Measurements from ENCODE around the gene INHA. TPM values are rescaled to one million over a fixed set of nuclear protein-coding genes. Genes with fewer than 3 reads are reported as not detected.

Gene INHA
- total RNA-seq, 4 donors from 2014 or later, result not detected

GRCh38 chr2:219540784-219541504 lies 31.2 kb upstream of the INHA start:
- intact Hi-C loops (cut with DNase I; ENCODE audit: low total_unique reads) (no loop called here), in situ Hi-C loops (cut with MboI; ENCODE audit: low pct_ligation_motif_present in 1 of 4, low pct_unique_long_range_greater_than_20kb in 1 of 4, low sequenced_read_pairs in 3 of 4) (no loop called here)
- Histone ChIP-seq H3K36me3 (peaks cover 0 to 4% (median 0%) of the 10 kb centered on the region in 4 donors), H3K4me1 (peaks cover 11 to 30% (median 22%) of the 10 kb centered on the region in 4 donors), H3K9me3 (no peaks in the 10 kb centered on the region), H3K27ac (no peak overlapping the region), H3K27me3 (no peaks in the 10 kb centered on the region), H3K4me3 (no peak overlapping the region)
- 89% methylated on average over 12 of the region's 12 CpGs; no CpG with 5 or more reads in 1 of the 2 donors for WGBS, 2 donors (ENCODE audit: low coverage in 1 of 2)
- TF ChIP-seq POLR2AphosphoS5 (IDR thresholded peaks at IDR 0.05) (no peak), POLR2A (IDR thresholded peaks at IDR 0.05) (no peak), EP300 (IDR thresholded peaks at IDR 0.05; ENCODE audit: low read depth) (no peak), CTCF (IDR thresholded peaks at IDR 0.05) (no peak)
- DNase-seq, result no peak

- Histone ChIP-seq H3K9me3 (no peaks in the 10 kb centered on the region), H3K27ac (peak overlapping the region; percentile 8 to 94 (median 79)), H3K27me3 (no peaks in the 10 kb centered on the region), H3K36me3 (peaks cover 0 to 4% (median 0%) of the 10 kb centered on the region in 4 donors), H3K4me1 (peaks cover 11 to 30% (median 22%) of the 10 kb centered on the region in 4 donors), H3K4me3 (peak overlapping the region in 2 of 4 donors; percentile 75 to 82)
- intact Hi-C loops (cut with DNase I; ENCODE audit: low total_unique reads), result no loop called here
- peak; percentile 93 for DNase-seq
- TF ChIP-seq POLR2AphosphoS5 (IDR thresholded peaks at IDR 0.05), result peak; percentile 25 to 34 (median 30)
- no peak for TF ChIP-seq EP300 (IDR thresholded peaks at IDR 0.05; ENCODE audit: low read depth)
- TF ChIP-seq CTCF (IDR thresholded peaks at IDR 0.05), result peak; percentile 92 to 100 (median 96)
- WGBS, 2 donors (ENCODE audit: low coverage in 1 of 2), result 9% methylated on average over 44 of the region's 48 CpGs; no CpG with 5 or more reads in 1 of the 2 donors
- in situ Hi-C loops (cut with MboI; ENCODE audit: low pct_ligation_motif_present in 1 of 4, low pct_unique_long_range_greater_than_20kb in 1 of 4, low sequenced_read_pairs in 3 of 4), result no loop called here
Measured at GRCh38 chr2:219541611-219542180, 30.4 kb upstream of the INHA start.

GRCh38 chr2:219542931-219543595 lies 29.0 kb upstream of the INHA start:
- intact Hi-C loops (cut with DNase I; ENCODE audit: low total_unique reads), result no loop called here
- peak; percentile 41 for DNase-seq
- H3K4me1 ChIP-seq, result peaks cover 11 to 30% (median 22%) of the 10 kb centered on the region in 4 donors
- TF ChIP-seq EP300 (IDR thresholded peaks at IDR 0.05; ENCODE audit: low read depth) (no peak), CTCF (IDR thresholded peaks at IDR 0.05) (peak in 1 of 5 experiments; percentile 6)
- H3K9me3 ChIP-seq, result no peaks in the 10 kb centered on the region
- in situ Hi-C loops (cut with MboI; ENCODE audit: low pct_ligation_motif_present in 1 of 4, low pct_unique_long_range_greater_than_20kb in 1 of 4, low sequenced_read_pairs in 3 of 4), result no loop called here
- peak overlapping the region; percentile 46 to 82 (median 74) for H3K4me3 ChIP-seq
- peaks cover 0 to 4% (median 0%) of the 10 kb centered on the region in 4 donors for H3K36me3 ChIP-seq
- H3K27ac ChIP-seq, result peak overlapping the region; percentile 92 to 97 (median 94)
- no peaks in the 10 kb centered on the region for H3K27me3 ChIP-seq
- 1% methylated on average over 56 of the region's 66 CpGs; no CpG with 5 or more reads in 1 of the 2 donors for WGBS, 2 donors (ENCODE audit: low coverage in 1 of 2)
